HG02623 (cell line): ENCODE measurements around the gene ALDH1L2.

Experiments used
- ATAC-seq: cut with Tn5 transposase; IDR thresholded peaks from one replicate; pipeline ENCODE4 v1.9.1; 2021; ENCODE audit warnings: moderate library complexity; ENCODE audit not compliant: unreplicated experiment

The ALDH1L2 gene

DNA sequence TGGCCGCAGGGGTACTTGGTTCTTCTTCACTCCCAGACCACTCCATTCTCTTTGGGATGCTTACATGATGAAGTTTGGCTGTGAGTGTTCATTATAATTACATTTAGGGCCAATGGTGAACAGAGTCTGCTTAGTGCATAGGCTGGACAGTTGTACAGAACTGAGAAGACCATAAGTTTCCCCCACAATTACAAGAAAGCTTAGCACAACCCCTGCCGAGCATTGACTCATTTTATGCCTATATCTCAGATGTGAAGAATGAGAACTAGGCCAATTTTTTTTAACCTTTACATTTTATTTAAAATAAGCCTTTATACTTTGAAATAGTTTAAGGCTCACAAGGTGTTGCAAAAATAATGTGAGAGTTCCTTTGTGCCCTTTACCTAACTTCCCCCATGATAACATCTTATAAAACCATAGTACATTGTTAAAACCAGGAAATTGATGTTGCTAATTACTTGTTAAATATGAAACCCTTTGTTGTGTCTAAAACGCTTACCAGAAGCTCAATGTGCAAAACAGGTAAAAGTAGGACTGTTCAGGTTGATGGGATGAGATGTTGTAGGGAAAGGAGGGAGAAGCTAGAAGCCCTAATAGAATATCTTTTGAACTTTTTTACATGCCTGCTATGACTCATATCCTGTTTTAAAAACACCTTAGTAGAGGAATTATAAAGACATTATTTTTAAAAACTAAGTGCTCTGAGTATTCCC, 47.2 kb downstream of the ALDH1L2 start:
- no peak for ATAC-seq

DNA sequence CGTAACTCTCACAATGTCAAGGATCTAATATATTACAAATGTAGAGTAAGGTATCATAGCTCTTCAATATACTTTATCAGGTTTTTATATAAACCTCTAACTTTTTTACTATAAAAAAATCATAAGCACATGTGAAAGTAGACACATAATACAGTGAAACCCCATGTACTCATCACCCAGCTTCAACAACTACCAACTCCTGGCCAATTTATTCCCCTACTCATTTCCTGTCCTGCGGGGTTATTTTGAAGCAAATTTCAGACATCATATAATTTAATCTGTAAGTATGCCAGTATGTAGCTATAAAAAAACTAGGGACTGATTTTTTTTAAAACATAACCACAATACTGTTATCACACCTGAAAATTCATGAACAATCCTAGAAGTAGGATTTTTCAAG, 50.4 kb downstream of the ALDH1L2 start:
- no peak for ATAC-seq

DNA sequence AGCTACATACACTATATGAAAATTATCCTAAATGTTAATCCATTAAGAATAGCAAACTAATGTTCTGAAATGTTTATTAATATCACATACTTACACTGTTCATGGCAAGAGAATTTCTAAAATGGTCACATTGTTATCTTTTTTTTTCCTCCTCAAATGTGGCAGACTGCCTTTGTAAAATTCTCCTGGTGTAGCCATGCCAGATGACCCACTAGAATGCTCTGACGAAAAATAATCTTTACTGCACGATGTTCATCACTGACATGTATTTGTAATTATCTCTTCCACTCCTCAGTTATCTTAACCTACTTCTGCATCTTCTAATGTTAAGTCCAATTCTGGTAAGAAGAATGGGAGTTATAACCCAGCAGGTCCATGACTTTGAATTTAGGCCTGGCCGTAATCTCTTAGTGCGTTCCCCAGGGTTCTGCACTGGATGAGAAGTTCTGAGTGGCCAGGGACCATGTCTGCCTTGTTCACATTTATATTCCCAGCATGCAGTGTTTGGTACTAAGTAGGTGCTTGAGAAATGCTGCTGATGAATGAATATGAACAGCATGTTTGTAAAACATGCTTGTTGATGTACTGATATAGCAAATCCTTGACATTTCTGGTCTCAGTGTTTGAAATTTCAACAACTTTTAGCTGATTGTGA, 51.4 kb downstream of the ALDH1L2 start:
- ATAC-seq: no peak

DNA sequence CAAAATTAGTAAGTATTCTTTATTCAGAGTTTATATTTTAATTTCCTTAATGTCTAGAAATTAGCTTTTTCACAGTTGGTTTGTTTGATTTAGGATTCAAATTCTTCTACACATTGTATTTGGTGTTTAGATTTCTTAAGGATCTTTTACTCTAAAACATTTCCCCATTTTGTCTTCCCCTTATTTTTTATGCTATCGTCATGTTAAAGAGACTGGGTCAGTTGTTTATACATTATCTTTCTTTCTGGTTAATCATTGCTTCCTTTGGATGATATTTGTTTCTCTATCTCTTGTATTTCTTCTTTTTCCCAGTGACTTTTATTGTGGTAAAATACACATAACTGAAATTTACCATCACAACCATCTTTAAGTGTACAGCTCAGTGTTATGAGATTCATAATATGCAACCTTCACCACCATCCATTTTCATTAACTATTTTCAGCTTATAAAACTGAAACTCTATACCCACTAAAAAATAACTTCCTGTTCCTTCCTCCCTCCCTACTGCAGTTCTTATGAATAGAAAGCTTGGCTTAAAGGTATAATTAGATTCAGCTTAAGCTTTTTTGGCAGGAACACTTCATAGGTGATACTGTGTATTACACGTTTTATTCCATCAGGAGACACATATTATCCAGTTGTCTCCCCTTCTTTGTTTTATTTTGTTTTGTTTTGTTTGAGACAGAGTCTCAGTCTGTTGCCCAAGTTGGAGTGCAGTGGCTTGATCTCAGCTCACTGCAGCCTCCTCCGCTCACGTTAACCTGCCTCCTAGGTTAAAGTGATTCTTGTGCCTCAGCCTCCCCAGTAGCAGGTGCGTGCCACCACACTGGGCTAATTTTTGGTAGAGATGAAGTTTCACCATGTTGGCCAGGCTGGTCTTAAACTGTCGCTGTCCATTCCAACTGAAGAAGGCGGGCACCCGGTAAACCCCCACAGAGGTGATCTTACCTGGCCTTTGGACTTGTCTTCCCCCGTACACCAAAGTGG, 53.1 kb downstream of the ALDH1L2 start:
- ATAC-seq: peak; percentile 95

DNA sequence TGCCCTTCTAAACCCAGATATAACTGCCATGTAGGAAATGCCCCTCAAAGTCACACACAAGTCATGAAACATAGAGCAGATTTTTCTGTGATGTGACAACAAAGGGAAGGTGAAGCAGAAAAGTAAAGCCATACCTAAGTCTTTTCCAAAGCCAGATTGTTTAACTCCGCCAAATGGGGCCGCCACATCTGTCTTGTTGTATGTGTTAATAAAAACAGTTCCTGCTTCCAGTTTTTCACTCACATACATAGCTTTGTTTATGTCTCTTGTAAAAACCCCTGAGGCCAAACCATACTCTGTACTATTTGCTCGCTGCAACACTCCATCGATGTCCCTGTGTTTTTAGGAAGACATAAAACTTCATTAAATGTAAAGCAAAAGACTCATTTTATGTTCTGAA, 57.8 kb downstream of the ALDH1L2 start:
- ATAC-seq: no peak

DNA sequence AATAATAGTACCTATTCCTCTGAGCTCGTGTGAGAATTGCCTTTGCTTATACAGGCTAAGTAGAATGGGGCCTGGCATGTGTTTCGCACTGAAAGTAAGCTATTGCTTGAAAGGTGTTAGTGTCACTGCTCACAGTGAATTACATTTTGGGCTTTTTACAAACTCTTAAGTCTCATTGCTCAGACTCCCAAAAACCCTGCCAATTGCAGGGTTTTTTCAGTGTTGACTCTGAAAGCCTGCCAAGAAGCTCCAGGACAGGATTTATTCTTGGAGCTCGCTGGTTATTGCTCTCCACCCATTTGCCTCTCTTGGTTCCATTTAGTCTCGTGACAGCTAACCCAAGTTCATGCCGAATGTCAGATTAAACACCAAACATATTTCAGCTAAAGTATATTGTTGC, 58.4 kb downstream of the ALDH1L2 start:
- ATAC-seq: no peak

DNA sequence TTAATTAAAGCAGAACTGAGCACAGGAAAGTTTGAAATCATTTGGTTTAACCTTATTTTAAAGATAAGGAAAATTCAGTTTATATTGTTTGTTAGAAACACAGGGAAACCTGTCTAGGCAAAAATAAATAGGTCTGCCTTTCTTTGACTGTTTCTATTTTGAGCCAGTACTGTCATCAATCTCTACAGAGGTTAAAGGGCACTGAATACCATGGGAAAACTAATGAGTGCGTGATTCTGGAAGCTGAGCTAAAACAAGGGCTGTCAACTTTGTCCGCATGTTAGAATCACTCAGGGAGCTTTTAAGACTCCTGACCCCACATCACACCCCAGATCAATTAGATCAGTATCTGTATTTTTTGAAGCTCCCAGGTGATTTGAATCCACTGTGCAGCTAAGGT, 59.3 kb downstream of the ALDH1L2 start:
- ATAC-seq: no peak

DNA sequence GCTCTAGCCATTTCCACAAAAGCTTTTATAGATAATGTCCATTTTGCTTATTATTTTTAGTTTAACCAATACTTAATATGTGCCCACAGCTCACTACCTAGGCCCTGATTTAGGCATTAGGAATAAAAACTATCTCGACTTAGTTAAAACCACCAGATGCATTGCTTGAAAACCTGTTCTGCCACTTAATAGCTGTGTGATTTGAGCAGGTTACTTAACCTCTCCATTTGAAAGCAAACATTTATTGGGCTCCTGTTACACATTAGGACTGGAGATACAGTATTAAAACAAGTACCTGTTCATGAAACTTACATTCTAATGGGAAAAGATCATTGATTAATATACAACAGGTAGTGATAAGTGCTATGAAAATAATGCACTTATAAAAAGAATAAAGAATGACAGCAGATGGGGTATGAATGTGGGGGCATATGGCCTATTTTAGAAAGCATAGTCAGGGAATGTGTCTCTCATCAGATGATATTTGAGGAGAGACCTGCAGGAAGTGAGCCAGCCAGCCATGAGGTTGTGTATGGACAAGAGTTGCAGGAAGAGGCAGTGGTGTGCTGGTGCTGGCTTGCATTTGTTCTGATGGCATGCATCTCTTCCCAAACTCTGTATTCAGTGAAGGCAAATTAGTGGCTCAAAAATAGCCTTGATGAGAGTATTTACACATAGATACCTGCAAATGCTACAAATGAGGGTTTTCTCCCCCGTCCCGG, 63.9 kb downstream of the ALDH1L2 start:
- ATAC-seq: no peak

DNA sequence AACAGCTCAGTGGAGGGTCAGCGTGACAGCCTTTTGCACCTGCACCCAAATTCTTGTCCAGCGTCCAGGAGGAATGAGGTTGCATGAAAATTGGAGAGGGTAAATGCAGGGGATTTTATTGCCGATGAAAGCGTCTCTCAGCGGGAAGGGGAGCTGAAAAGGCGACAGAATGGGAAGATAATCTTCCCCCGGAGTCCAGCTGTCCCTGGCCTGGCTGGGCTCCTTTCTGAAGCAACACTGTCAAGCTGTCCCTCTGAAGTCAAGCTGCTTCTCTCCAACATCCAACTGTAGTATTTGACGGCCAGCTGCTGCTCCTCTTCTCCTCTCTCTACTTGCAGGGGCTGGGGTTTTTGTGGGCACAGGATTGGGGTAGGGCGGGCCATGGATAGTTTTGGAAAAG, 65.5 kb downstream of the ALDH1L2 start:
- ATAC-seq: no peak

DNA sequence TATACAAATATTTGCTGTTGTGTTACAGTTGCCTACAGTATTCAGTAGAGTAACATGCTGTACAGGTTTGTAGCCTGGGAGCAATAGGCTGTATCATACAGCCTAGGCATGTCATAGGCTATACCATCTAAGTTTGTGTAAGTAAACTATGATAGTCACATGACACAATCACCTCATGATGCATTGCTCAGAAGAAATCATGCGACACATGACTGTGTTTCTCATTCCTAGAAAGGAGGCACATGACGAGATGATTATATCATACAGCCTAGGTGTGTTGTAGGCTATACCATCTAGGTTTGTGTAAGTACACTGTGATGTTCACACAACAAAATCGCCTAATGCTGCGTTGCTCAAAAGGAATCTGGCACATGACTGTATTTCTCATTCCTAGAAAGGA, 66.2 kb downstream of the ALDH1L2 start:
- ATAC-seq: no peak

DNA sequence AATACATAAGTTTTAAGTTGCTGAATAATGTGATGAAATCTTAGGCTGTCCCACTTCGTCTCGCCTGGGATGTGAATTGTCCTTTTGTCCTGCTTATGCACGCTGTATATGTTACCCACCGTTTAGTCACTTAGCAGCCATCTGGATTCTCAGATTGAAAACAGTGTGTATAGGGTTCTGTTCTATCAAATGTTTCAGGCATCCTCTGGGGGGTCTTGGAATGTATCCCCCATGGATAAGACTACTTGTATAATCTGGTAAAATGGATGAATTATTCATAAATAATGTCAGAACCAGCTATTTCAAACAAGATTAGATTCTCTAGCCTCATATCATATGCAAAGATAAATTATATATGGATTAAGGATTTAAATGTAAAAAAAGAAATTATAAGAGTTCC, 68.7 kb downstream of the ALDH1L2 start:
- ATAC-seq: no peak

DNA sequence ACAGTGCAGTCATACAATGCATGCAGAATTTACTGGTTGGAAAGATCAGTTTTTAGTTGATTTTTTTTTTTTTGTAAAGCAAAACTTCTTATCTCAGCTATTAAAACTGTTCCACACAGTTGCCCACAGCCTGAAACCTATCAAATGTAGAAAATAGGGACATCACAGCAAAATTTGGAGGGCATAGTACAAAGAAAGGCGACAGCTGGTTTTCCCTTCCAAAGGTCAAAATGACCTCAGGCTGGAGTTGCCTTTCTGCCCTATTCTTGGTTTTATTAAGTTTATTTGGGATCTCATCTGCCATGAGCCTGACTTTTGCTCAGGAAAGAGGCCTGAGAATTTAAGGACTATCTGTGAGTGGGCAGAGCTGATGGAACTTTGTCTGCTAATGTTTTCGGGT, 69.7 kb downstream of the ALDH1L2 start:
- ATAC-seq: no peak

DNA sequence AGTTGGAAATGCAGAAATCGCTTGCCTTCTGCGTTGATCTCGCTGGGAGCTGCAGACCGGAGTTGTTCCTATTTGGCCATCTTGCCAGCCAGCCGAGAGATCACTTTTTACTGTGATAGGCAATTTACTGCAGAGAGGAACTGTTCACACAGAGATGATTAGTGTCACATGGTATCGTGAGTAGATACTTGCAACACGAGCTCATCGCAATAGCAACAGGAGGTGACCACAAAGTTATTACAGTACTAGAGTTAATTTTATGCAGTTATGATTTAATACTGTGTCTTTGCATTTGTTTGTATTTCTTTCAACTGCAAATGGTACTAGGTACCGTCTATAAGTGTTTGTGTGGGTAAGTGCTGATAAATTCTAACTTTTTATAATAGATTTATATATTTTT, 70.4 kb downstream of the ALDH1L2 start:
- ATAC-seq: no peak

DNA sequence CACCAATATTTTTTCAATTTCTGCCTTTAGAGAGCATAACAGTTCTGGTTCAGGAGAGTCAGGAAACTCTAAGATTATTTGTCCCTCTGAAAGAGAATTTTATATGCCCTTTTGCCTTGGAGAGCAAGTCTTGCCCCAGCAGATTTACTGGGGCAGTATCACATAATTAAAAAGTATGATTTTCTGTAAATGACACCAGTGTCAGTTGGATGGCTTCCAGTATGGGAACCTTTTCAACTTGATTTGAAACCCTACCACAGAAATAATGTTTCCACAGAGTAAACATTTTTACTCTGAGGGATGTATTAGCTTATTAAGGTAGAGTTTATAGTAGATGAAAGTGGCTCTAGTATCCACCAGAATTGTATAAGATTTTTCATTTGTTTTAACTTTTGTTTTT, 82.8 kb downstream of the ALDH1L2 start:
- no peak for ATAC-seq

DNA sequence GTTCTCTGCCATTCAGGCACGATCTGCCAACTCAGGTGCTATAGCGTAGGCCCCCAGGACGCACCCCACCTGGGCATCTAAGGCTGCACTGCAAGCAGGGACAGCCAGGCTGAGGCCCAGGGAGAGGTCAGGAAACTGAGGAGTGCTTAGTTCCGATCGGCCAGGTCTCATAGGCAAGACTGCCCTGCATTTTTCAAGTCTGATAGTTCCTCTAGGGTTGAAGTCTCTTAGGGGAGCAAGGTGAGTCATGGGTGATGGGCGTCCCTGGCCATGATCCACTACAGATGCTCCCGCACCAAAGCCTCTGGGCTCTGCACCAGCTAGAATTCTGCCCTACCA, 84.9 kb downstream of the ALDH1L2 start:
- ATAC-seq: no peak

DNA sequence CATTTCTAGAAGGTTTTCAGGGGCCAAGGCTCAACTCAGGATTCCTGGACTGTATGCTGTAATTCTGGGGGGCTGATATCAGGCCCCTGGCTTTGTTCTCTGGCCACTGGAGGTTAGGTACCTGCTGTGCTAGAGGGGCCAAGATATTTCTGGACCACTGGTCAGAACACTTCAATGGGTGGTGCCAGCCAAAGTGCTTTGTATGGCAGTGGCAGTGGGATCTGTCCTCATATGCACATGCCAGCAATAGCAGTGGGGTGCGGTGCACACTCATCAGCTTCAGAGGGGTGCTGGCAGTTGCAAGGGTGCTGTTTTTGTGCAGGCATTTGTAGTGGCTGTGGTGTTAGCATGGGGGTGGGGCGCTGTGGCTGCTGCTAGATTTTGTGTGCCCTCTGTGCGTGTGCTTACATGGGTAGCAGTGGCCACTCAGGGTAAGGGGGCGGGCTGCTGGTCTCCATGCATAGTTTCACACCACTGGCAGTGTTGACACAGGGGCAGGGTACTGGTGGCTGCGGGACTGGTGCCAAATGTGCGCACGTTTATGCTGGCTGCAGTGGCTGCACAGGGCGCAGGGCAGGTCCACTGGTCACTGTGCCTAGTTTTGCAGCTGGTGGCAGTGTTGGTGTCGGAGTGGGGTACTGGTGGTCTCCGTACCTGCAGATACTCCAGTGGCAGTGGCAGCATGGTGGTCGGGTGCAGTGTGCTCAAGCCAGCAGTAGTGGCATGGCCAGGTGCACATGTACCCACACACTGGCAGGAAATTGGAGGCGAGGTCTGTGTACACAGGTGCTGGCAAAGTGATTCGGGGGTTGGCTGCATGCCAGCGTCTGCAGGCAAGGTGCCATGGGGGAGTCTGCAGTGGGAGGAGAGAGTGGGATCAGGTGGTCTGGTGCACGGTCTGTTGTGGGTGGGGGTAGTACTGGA, 85.6 kb downstream of the ALDH1L2 start:
- no peak for ATAC-seq

DNA sequence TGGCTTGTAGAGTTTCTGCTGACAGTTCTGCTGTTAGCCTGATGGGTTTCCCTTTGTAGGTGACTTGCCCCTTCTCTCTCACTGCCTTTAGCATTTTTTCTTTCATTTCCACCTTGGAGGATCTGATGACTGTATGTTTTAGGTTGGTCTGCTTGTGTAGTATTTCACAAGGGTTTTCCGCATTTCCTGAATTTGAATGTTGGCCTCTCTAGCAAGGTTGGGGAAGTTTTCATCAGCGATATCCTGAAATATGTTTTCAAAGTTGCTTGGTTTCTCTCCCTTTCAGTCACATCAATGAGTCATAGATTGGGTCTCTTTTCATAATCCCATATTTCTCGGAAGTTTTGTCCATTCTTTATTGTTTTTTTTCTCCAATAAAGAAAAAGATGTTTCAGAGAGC, 86.7 kb downstream of the ALDH1L2 start:
- ATAC-seq: no peak

DNA sequence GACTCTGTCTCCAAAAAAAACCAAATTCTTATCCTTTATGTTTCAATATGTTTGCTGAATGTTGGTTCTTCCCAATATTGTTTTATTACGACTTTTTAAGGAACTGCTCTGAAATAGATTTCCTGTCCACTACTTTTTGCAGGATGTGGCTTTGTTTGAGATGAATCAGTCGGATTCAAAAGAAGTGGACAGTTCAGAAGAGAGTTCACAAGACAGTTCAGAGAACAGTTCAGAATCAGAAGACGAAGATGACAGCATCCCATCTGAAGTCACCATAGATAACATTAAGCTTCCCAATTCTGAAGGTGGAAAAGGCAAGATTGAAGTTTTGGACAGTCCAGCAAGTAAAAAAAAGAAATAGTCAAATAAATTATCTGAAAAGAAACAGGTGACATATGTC, 89.9 kb downstream of the ALDH1L2 start:
- ATAC-seq: no peak

DNA sequence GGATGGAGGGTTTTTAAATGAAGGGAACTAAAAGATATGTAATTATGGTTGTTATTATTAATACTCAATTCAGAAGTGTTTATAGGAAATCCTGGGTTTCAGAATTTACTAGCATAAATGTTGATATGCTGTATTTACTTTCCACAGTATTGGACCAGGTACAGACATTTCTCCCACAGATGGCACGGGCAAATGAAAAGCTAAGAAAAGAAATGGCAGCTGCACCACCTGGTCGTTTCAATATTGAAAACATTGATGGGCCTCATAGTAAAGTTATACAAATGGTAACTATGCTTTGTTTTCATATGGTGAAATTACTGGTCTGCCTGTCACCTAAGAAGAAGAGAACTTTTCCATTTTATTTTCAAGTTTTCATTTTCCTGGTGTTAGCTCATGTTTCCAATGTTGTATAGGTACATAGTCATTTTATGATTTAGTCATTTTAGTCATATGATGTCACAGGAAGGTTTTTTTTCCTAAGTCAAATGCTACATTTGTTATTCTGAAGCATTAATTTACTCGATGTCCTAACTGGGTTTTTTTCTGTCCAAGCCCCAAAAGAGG, 92.6 kb downstream of the ALDH1L2 start:
- no peak for ATAC-seq

DNA sequence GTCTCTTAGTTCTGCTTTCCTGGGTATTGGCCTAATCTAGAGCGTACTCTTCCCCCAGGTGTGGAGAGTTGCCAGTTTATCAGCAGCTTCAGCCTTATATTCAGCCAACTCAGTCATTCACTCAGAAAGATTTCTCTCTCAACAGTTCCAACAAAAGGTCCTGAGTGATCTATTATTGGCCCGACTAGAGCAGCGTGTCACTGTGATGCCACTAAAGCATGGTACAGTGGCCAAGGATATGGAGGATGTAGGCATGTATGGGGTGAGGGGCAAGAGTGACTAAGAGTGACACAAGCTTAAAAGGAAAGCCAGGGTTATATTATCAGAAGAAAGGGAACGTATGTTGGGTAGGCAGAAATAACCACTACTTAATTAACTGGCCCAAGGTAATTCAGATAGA, 93.3 kb downstream of the ALDH1L2 start:
- ATAC-seq: no peak
